Fibroblast of skin of right biceps (primary cell): Measurements from ENCODE around the gene CEBPB.

ENCODE experiments used
- DNase-seq: peaks from one replicate; pipeline ENCODE4 v3.0.0-alpha.2; 2013

CEBPB gene

DNA sequence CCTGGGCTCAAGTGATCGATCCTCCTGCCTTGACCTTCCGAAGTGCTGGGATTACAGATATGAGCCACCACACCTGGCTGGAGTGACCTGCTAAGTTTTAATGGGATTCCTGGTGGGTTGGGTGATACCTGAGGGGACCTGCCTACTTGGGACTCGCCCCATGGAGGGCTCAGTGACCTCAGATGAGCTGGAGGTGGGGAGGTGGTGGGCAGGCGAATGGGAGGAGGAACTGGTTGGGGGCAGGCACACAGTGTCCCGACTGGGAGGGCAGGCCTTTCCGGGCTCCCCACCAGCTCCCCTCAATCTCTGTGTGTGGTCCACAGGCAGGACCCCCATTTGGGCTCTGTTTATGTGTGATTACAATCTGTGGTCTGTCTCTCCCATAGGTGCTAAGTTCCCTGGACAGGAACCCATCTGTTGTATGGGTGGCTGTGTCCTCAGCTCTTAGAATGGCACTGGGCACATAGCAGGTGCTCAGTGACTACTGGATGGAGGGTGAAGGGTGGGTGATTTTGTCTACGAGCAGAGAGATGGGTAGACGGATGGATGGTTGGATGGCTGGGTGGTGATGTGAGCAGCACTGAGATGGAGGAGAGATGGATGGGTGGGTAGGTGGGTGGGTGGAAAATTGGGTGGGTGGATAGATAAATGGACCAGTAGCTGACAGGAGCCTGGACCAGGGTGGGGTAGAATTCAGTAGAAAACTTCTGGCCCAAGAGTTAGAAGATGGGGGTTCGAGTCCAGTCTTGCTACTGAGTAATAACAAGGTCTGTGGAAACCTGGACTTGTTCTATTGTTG lies 23.8 kb downstream of the CEBPB start:
- no peak for DNase-seq

DNA sequence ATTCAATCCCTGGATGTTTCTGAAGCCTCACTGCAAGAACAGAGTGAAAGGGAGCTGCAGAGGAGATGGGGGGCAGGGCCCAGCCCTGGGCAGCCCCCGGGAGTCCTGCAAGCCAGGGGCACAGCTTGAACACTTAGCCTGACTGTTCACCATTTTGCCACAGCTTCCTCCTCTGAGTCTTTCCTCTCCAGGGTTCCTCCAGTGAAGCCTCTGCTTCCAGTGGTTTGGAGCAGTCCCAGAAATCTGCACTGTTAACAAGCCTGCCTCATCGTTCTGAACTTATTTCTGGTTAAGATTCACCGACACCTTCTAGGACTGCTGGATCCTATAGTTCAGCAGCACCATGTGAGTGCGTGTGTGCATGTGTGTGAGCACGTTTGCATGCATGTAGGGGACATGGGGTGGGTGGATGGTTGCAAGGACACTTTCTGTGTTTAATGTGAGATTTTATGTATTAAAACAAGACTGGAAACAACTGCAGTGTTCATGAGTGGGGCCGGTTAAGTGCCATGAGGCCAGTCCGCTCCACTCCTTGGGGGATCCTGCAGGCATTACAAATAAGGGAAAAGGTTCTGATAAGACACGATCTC lies 24.6 kb downstream of the CEBPB start:
- DNase-seq: peak; percentile 56

DNA sequence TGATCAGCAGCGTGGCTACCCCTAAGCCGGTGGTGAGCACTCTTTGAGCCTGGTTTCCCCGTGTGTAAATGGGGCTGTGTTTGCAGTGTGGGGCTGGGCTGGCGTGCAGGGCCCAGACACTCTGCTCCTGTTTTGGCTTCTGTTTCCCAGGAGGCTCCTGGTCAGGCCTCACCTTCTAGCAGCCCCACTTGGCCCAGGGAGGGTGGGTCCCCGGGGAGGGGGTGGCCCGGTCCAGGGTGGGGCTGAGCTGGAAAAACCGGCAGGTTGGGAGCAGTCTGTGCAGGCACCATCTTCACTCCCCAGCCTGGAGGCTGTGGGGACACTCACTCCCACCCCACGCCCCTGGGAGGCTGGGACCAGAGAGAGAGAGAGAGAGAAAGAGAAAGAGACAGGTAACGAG lies 25.3 kb downstream of the CEBPB start:
- DNase-seq: no peak

DNA sequence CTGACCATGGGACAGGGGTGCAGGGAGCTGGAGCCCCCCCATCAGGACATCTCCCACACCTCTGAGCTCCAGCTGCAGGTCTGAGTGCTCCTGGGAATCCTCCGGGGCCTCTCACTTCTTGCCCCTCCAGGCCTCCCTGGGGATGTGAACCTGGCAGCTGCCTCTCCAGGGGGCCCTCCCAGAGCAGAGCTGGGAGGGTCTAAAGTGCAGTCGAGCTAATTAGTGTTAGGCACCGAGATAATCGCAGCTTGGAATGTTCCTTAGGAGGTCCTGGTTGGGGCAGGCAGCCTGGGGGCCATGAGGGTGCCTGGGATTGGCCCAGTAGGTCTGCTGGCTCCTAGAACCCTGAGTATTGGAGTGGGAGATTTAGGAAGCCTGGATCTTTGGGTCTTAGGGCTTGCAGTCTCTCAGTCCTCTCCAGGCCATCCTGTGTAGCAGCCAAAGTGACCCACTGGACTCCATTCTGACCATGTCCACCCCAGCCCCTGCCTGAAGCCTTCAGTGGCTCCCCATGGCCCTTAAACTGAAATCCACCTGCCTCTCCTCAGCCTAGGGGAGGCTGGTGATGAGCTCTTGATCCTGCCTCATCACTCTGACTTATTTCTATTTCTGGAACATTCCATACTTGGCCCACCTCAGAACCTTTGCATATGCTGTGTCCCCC lies 26.0 kb downstream of the CEBPB start:
- no peak for DNase-seq

DNA sequence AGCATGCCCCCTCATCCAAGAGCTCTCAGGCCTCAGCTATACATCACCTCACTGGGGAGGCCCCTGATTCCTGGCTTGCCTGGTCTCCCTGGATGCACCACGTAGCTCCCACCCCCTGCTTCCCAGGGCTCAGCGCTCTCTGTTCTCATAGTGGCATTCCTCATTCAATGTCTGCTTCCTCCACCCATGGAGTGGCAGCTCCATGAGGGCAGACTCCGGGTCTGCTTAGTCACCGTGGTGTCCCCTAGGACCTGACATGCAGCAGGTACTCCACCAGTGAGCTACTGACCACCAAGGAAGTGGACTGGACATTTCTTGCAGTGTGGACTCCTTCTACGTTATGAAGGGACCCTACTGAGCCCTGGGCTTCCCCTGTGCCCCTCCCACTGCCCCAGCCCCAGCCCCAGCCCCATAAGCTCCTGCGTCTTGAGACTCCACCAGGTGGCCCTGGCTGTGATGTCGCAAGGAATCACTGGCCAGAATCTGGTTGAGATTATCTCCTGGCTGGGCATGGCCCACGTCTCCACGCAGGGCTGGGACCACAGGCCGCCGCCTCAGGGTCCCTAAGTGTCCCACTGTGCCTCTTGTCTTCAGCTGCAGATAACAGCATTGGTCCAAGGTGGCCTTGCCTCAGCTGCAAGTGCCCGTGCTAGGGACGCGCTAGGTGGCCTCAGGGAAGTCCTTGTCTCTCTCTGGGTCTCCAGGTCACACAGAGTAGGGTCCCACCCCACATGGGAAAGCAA lies 26.7 kb downstream of the CEBPB start:
- no peak for DNase-seq

DNA sequence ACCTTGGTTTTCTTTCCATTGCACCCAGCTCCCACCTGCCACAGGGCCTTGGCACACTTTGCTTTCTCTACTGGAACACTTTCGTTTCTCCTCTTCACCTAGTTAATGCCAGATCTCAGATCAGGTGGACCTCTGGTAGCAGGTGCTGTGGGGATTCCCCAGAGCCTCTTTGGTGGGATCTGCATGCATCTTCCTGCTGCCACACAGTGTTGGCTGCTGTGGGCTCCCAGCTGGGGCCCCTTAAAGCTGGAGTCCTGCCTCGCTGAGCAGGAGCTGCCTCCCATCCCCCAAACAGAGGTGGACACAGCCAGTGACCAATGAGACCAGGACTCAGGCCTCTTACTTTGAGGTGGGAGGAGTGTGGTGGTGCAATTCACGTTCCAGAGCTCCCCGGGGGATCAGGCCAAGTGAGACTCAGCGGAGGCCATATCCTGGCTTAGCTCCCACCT lies 28.4 kb downstream of the CEBPB start:
- peak; percentile 41 for DNase-seq

DNA sequence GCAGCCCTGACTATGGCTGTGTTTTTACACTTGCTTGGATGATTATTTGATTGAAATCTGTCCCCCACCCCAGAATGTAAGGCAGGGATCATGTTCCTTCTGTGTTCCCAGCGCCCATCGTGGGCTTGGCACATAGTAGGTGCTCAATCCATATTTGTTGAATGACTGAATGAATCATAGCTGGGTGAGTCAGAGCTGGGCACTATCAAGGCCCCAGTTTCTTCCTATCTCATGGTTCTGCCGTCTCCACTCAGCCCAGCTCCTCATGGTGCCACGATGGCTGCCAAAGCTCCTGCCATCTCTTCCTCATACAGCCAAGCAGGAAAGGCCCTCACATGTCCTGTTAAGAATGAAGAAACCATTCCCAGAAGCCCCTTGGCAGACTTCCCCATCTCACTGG lies 29.0 kb downstream of the CEBPB start:
- no peak for DNase-seq

DNA sequence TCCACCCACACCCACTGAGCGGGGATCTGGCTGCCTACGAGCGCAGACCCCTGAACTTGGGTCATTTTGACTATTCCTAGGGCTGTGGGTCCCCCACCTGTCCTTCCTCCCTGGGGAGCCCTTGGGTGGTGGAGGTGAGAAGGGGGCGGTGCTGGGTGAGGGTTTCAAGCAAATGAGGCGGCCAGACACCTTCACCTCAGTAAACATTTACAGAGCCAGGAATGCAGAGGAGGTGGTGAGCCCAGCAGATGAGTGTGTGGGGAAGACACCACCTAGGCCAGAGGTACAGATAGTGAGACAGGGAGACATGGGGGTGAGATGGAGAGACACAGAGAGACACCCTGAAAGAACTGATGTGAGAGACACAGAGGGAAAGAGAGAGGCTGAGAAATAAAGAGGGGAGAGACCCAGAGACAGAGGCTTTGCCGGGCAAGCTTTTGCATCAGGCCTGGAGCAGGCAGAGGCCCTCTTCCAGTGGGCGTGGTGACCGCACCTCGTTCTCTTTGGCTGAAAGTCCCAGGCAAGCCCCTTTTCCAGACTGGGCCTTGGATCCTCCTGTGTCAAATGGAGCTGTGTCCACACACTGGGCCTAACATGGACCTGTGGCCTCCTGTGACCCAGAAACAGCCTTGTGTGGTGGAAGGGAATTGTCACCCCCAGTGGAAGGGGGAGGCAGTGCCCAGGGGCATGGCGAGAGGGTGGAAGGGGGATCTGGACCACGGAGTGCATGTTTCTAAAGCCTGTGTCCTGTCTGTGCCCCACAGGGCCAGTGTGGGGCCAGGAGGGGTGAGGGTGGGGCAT lies 29.7 kb downstream of the CEBPB start:
- no peak for DNase-seq

DNA sequence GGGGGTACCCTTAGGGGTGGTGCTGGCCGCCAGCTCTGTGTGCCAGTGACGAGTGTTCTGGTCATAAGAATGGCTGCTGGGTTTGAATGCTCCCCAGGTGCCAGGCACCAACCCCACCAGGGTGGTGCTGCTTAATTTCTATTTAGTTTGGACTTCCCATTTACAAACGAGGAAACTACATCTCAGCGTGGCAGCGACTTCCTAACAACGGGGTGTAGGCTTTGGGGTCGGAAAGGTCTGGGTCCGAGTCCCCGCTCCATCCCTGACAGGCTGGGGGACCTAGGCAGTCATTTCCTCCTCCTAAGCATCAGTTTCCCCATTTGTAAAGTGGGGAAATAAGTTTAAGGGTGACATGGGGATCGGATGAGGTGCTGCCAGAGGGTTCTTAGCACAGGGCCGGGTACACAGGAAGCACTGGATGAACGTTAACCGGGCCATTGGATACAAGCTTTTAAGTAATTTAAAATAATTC lies 30.3 kb downstream of the CEBPB start:
- DNase-seq: no peak

DNA sequence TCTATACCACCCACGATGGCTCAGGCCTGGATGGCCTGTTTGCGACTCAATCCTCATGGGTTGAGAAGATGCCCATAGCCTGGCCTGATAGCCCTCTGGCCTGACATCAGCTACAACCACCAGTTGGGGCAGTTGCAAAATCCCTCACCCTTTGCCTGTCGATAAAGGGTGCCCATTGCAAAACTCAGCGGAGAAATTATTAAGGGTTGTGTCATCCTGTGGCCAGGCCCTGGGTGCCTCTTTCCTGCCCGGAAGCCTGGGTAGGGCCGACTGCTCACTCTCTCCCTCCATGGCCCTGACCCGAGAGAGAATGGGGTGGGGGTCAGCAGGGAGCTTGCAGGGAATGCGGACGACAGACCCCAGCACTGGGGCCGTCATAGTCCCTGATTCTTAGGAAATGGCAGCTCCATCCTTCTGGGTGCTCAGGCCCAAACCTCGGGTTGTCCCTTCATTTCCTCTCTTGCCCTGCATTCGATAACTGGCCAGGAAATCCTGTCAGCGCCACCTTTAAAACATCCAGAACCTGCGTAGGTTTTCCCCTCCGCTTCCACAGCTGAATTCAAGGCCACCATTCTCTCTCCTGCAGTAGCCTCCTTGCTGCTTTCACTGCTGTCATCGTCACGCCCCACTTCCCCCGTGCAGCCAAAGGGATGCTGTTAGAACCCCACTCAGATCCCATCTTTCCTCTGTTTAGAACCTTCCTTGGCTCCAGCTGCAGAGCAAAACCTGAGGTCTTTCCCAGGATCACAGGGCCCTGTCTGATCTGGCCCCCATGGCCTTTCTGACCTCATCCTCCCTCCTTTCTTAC lies 31.1 kb downstream of the CEBPB start:
- DNase-seq: no peak

DNA sequence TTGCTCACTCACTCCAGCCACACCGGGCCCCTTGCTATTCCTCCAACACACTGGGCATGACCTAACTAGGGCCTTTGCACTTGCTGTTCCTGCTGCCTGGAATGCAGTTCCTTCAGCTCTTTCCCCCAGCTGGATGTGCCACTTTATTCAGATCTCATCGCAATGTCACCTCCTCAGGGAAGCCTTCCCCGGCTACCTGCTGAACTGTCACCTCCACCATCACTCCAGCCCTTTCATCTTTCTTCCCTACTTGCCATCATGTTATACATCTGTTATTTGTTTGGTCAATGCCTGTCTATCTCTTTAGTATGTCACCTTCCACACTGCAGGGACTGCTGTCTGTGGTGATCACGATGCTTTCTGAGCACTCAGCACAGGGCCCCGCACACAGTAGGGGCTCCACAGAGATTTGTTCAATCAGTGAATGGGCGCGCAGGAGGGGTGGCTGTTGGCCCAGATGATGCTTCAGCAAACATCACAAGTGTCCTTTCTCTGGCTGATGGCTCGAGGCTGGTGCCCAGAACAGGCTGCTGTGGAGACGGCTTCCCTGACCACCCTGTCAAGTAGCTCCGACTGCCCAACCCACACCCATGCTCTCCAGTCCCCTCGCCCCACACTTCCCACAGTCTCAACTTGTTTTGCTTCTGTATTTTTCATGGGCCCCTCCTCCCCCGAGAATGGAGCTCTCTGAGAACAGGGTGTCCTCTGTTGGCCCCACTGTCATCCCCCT lies 31.8 kb downstream of the CEBPB start:
- DNase-seq: no peak

DNA sequence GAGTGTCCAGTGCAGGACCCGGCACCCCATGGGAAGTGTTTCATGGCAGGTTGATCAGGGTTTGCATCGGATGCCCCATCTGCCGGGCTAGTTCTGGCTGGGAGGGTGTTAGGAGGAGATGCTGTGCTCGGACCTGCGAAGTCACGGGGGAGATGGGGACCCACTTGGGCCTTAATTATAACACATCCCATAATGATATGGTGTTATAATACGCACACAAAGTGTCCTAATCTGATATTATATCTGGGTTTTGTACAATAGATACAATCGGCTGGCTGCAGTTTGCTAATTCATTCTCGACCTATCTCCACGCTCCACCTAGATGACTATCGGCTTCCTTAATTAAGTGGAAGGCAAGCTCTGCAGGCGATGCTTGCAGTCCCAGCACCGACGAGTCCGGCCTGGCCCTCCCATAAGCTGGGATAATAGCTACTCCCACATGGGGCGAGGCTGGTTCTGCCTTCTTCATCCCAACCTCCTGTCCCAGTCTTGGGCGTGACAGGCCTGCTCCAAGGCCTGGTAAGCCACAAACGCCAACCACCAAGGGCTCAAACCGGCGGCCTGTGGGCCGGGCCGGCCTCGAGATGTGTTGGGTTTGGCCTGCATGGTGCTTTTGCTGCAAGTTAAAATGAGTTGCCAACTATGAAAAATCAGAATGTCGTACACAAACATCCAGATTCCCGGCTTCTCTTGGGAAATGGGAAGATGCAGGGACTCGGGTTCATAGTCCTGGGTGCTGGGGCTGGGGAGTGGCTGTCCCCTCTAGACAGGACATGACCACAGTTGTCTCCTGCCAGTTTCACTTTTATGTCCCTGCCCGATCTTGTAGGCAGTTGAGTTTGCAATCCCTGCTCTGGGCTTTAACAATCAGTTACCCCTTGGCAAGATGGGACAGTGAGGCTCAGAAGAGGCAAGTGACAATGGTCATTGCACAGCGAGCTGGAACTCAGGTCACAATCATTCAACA lies 32.7 kb downstream of the CEBPB start:
- no peak for DNase-seq

DNA sequence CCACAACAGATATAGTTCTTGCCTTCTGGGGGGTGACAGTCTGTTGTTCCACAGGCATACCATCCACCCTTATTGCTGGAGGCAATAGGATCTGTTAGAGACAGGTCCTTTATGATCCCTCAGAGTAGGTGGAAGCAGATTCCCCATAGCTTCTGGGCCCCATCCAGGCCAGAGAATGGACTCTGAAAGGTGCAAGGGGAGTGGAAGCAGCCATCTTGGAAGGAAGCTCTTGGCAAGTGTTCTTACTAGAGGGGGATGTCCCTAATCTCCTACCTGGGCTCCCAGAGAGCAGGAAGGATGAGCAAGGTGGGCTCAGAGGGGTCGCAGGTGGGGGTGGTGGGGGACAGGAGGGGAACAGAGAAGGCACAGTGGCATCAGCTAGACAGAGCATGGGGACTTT lies 33.4 kb downstream of the CEBPB start:
- no peak for DNase-seq

DNA sequence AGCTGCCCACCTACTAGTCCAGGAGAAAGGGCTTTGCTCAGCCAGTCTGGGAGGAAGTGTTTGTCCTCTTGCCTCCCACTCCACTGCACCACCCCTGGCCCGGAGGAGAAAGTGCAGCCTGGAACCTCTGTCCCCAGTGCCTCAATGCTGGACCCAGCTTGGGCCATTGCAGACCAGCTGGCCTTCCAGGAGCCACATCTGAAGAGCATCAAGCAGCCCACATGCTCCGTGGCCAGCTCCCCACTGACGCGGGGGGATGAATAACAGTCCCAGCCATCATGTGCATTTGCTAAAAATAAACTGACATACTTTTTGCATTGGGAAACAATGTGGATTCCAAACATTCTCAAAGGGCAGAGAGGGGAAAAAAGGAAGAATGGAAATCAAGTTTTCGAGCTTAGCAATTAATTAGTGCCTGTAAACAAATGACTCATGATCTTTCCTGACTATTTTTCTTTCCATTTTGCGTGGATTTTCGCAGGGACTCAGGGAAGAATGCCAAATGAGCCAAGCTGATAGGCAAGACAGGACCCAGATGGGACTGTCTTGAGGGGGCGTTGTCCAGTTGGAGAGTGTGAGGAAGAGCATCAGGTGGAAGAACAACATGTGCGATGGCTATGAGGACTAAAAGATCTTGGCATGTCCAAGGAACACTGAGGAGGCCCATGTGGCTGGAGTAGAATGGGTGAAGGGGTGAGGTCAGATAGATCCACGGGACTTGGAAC lies 34.1 kb downstream of the CEBPB start:
- peak; percentile 87 for DNase-seq

DNA sequence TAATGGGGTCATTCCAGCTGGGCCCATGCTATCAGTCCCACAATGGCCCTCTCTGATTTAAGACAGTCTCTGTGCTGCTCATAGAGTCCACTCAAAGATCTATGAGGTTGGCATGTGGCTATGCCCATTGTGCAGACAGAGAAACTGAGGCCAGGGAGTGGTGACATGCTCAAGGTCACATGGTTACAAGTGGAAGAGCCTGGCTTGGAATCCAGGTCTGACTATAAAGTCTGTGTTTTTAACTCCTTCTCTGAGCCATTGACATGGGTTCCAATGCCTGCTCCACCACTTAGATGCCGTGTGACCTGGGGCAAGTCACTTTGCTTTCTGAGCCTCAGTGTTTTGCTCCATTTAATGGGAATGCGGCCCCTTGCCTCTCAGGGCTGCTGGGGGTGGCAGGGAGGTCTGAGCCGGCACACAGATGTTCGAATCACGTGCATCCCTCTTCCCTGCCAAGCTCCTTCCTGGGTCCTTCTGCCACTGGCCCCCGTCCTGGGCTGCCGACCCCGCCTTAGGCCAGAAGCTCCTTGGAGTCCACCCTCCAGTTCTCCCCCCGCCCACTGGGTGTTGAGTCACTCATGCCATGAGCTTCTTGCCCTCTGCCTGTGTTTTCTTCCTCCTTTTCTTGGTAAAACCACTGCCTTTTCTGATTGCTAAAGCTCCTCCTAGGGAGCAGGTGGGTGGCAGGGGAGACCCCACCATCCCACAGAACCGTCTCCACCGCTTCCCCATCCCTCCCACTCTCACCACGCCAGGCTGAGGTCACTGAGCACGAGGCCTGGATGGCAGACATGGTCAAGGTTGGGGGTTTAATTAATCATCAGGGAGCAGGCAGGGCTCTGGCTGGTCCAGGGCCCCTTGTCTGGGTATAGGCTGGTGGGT lies 35.7 kb downstream of the CEBPB start:
- DNase-seq: peak; percentile 29

DNA sequence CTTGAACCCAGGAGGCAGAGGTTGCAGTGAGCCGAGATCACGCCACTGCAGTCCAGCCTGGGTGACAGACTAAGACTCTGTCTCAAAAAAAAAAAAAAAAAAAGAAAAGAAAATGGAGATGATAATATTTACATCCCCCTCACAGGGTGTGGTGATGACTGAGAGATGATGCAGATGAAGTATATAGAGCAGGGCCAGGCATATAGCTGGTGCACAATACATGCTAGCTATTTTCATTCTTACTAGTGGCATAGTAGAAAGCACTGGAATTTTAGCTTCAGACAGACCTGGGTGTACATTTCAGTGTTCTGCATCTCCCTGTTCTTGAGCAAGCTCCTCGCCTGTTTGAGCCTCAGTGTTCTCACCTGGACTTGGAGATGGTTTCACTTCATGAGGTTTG lies 36.9 kb downstream of the CEBPB start:
- no peak for DNase-seq

DNA sequence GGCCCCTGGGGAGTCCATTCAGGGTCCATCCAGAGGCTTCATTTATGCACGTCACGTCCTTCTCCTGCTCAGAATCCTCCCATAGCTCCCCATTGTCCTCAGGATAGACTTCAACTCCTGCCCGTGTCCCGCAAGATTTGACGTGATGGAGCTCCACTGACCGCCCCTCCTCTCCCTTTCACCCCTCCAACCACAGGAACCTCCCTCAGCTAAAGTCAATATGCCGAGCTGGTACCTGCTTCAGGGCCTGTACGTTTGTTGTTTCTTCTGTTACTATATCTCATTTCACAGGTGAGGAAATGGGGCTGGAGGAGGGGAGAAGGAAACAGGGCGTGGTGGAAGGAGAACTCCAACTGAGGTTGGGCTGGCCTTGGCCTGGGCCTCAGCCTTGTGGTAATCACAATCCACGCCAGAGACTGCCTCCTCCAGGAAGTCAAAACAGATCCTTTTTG lies 38.6 kb downstream of the CEBPB start:
- no peak for DNase-seq

DNA sequence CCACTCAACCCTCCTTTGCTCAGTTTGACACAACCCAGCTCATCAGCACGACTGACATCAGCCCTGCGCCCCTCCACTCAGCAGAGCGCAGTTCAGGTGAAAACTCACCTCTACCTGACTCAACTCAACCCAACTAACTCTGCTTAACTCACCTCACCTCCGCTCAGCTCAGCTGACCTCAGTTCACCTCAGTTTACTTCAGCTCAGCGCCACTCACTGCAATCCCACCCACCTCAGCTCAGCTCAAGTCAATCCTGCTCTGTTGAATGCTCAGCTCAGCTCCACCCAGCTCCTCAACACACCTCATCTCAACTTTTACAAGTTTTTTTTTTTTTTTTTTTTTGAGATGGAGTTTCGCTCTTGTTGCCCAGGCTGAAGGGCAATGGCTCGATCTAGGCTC lies 39.6 kb downstream of the CEBPB start:
- DNase-seq: no peak
